Endometrium (tissue), 2 donors: ENCODE results near the gene TMOD3.

Source experiments
- FAIRE-seq: peaks from 2 replicates; lab custom pipeline; 2012; peaks lifted over from hg19 to GRCh38; lab: Jason Lieb, UNC
- donor health status: control.
- donor health status: control.

The TMOD3 gene

DNA sequence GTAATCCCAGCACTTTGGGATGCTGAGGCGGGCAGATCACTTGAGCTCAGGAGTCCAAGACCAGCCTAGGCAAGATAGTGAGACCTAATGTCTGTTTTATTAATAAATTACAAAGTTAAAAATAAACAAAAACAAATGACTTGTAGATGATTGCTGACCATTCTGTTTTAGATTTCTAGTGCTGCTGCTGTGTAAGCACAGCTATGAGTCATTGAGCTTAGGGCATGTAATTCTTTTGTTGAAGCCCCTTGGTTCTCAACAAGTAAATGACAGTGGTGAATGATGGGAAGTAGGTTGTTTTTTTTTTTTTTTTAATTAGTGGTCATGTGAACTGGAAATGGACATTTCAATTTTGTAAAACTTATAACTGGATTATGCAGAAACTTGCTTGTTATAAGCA, 78.9 kb downstream of the TMOD3 start:
- no peak for FAIRE-seq

DNA sequence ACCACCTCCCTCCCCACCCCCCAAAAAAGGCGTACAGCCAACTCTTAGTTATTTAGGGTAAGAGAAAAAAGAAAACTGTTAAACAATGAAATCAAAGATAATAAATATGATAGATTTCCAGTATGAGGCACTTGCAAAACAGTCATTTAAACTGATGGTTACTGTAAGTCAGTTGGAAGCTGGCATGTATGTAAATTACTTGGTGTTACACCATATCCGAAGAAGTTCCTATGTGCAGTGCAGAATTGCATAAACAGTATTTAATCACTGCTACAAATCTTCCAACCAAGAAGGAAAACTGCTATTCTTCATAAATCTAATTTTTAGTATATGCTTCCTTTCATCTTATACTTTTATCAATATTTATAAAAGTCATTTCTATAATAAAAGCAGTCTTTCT, 80.1 kb downstream of the TMOD3 start:
- FAIRE-seq, result no peak

- no peak for FAIRE-seq
Measured at GRCh38 chr15:51912528-51912927, 83.1 kb downstream of the TMOD3 start.

- no peak for FAIRE-seq
Measured at GRCh38 chr15:51917493-51917892, 88.0 kb downstream of the TMOD3 start.

DNA sequence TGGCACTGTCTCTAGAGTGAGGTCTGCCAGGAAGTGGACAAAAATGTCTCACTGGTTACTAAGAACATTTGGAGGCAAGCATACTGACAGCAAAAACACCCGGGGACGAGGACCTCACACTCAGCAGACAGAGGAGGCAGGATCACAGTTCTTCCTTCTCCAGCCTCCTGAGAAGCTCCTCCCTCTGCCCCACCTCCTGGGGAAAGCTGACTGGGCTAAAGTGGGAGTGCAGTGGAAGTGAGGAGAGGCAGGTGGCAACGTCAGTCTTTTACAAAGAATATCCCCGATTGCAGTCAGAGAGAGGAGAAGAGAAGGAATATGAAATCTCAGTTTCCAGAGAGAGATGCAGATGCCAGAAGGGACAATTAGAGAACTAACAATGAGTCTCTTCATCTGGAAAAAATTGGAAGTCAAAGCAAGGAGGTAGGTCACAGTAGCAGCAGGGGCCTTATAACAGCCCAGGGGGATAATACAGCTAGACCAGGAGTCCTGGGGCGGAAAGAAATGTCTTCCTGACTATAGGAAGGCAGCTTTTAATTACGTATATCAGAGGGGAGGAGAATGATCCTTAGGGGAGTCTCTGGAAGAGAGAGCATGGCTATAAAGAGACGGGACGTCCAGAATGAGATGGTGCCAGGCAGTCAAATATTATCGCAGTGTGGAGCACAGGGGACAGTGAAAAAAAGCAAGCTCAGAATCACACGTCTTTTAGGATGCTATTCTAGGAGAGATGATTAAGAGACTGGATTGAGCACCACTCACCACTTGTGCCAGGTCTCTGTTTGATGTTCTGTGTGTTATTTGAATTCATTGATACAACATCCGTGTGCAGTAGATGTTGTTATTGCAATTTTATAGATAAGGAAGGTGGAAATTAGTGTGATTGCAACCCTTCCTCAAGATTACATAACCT, 95.0 kb downstream of the TMOD3 start:
- FAIRE-seq, result no peak

DNA sequence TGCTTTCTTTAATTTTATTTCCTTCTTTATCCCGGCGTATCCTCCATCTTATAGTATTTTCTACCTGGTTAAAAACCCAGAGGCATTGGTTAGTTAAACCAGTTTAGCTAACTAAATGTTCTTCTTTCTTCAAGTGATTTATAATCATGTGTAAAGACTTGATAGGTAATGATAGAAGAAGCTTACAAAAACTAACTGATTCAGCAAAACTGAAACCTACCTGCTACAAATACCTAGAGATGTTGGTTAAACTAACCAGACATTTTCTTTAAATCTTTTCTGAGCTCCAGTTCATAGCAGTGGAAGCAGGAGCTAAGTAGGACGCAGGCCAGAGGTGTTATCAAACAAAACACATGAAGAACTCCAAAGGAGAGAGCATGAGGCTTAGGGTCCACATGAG, 97.4 kb downstream of the TMOD3 start:
- no peak for FAIRE-seq

DNA sequence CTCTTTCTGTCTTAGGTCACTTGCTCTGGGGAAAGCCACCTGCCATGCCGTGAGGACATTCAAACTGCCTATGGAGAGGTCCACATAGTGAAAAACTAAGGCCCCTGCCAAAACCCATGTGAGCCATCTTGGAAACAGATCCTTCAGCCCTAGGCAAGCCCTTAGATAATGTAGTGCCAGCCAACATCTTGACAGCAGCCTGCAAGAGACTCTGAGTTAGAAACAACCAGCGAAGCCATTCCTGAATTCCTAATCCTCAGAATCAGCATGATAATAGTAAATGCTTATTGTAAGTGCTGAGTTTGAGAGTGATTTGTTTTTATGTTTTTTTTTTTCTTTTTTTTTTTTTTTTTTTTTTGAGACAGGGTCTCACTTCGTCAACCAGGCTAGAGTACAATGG, 101.6 kb downstream of the TMOD3 start:
- FAIRE-seq, result no peak

DNA sequence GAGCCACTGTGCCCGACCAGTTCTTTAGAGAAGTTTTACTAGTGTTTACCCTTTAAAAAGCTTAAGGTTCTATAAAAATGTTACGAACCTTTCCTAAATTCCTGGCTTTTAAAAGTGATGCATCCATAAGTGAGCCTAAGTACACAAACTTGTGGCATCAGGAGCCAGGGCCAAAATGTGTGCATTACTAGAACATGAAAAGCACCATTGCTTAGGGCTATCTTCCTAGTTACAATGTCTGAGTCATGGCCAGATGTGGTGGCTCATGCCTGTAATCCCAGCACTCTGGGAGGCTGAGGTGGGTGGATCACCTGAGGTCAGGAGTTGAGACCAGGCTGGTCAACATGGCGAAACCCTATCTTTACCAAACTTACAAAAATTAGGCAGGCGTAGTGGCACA, 102.2 kb downstream of the TMOD3 start:
- FAIRE-seq, result no peak

GRCh38 chr15:51932161-51932560, 102.7 kb downstream of the TMOD3 start:
- no peak for FAIRE-seq

DNA sequence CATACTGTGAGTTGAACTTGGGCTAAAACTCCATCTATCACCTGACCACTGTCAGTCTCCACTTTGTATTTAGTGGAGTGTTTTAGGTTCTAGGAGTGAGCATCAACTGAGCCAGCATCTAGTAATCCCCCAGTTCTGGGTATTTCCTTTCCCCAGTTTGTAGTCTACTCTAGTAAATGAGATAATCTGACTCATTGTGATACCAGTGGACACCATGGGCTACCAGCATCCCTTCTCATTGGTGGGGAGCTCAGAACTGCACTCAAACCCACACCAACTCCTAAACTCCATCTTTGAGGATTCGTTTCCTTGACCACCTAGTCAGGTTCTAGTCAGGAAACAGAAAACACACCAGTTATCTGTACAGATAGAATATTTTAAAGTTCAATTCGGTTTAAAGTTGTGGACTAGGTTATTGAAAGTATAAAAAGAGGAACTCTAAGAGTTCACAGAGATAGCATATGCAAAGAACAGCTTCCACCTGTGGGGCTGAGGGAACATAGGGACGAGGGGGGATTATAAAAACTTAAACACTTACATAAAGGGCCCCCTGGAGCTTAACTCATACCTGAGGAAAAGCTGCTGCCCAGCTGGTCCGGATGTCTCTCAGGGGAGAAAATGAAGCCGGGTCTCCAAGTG, 106.1 kb downstream of the TMOD3 start:
- FAIRE-seq, result no peak

DNA sequence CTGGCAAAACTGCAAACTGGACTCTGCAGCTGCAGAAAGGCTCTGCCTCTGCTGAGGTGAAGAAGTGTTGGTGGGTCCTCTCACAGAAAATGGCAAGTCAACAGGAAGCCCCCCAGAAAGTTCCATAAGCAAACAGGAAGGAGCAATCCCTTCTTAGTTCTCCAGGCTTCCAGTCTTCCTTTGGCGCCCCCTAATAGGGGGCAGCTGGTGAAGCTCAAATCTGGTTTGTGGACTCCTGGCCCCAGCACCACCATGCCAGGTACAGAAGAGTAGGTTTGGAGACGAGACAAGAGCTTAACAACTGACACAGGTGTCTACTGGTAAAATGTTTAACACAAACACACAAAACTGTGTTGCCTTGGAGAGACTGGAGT, 106.6 kb downstream of the TMOD3 start:
- FAIRE-seq, result no peak

GRCh38 chr15:51938286-51938685, 108.8 kb downstream of the TMOD3 start:
- FAIRE-seq, result no peak

DNA sequence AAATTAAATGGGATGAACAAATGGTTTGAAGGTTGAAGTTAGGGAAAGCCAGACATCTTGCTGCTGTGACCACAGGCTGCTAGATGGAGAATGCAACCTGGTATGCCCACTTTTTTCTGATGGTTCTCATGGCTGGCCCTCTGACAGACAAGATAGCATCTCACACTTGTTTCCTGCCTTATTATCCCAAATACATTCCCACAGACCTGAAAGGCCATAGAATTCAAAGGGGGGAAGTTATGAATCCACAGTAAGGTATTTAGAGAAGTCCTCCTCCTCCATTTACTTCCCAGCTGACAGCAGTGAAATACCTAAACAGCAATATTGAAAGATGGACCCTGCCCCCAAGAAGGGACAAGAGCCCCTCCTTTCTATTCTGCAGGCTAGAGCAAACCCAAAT, 109.8 kb downstream of the TMOD3 start:
- FAIRE-seq, result no peak

GRCh38 chr15:51947124-51947523, 117.7 kb downstream of the TMOD3 start:
- no peak for FAIRE-seq

GRCh38 chr15:51952805-51953204, 123.4 kb downstream of the TMOD3 start:
- no peak for FAIRE-seq

DNA sequence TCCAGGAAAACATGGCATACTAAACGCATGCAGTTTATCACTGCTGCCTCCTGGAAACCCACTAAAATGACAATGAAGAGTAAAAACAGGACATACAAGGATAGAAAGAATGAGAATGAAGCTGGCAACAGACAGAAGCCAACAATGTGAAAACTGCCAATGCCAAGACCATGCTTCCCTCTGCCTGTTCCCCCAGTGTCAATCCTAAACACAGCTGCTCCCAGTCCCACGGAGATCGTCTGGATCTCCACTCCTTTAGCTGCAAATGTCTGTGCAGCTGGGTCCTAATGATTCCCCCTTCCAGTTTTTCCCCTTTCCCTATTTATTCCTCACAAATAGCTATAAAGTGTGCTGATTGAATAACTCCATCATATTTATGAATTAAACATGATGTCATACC, 126.1 kb downstream of the TMOD3 start:
- FAIRE-seq, result no peak
